ENCODE measurements around the gene FBLN1.

GRCh38 chr22:45564349-45565030 is 61.8 kb downstream of the FBLN1 start:
- TF ChIP-seq CTCF (IDR thresholded peaks at IDR 0.05) (no peak), POLR2A (IDR thresholded peaks at IDR 0.05) (no peak)
